Fibroblast of lung (primary cell): ENCODE data around the gene ARMC9.

Source experiments
- CTCF ChIP-seq, 2 donors: IDR thresholded peaks in 1 of 2; conservative IDR thresholded peaks in 1 of 2; 1 replicate in 1 of 2; 2 replicates in 1 of 2; pipeline ENCODE4 v1.5.1; 2011 to 2012; ENCODE audit warnings: low read length in 2 of 2, control low read depth in 1 of 2, inconsistent platforms in 1 of 2, low read depth in 1 of 2, mild to moderate bottlenecking in 1 of 2
- EZH2 ChIP-seq: IDR thresholded peaks from 2 replicates; pipeline ENCODE4 v1.5.1; 2012; ENCODE audit warnings: low read length, control low read depth, mild to moderate bottlenecking; ENCODE audit errors: missing control alignments

GRCh38 chr2:231186325-231186724 is 12.1 kb upstream of the ARMC9 start:
- TF ChIP-seq CTCF (conservative IDR thresholded peaks at IDR 0.05 in 1 of 2, IDR thresholded peaks at IDR 0.05 in 1 of 2; ENCODE audit: low read depth in 1 of 2, low read length in 2 of 2) (no peak), EZH2 (no peak)
